Bronchus fibroblast of lung (primary cell): ENCODE measurements around the gene OR2D2. TPM values are rescaled to one million over a fixed set of nuclear protein-coding genes. Genes with fewer than 3 reads are reported as not detected.

Experiments
- total RNA-seq: library from RNA; depleted of rRNA; stranded (reverse); fragments of >200 nt; gene quantifications from 2 replicates; pipeline ENCODE4 v1.2.3, GENCODE V29; 2015

Gene OR2D2, protein sequence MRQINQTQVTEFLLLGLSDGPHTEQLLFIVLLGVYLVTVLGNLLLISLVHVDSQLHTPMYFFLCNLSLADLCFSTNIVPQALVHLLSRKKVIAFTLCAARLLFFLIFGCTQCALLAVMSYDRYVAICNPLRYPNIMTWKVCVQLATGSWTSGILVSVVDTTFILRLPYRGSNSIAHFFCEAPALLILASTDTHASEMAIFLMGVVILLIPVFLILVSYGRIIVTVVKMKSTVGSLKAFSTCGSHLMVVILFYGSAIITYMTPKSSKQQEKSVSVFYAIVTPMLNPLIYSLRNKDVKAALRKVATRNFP
- total RNA-seq: not detected in 2 replicates

DNA sequence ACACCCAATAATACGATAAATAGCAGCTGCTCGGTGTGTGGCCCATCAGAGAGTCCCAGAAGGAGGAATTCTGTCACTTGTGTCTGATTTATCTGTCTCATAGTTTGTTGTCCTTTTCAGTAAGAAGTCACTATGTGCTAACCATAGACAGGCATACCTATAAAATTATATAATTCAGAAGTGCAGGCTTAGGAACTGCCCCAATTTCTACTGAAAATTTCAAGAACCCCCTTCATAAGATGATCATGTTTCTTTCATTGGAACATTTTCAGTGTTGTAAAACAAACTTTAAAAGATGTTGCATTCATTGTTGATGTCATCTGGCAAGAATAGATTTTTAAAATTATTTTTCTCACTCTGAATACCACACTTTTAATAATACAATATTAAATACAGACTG, at the start of gene OR2D2:
Gene OR2D2 (minus strand): TSS at position 101 of the 400 bp plus-strand sequence. CDS start 0 bp downstream, at position 101.

GRCh38 chr11:6926208-6927029, 34.1 kb upstream of the OR2D2 start, which contains the start of gene ZNF215:
Gene ZNF215, plus strand, starts transcription at chr11:6926426. Its CDS starts 5,847 bp downstream, at chr11:6932273.

GRCh38 chr11:6920702-6921101, 28.4 kb upstream of the OR2D2 start, which contains the start of gene OR2D3:
Gene OR2D3, plus strand, starts transcription at chr11:6921002. Its CDS starts 0 bp downstream, at chr11:6921002.

GRCh38 chr11:6876325-6876724, 16.0 kb downstream of the OR2D2 start, which contains the start of gene OR10A4:
Gene OR10A4, plus strand, starts transcription at chr11:6876625. Its CDS starts 23 bp downstream, at chr11:6876648.

DNA sequence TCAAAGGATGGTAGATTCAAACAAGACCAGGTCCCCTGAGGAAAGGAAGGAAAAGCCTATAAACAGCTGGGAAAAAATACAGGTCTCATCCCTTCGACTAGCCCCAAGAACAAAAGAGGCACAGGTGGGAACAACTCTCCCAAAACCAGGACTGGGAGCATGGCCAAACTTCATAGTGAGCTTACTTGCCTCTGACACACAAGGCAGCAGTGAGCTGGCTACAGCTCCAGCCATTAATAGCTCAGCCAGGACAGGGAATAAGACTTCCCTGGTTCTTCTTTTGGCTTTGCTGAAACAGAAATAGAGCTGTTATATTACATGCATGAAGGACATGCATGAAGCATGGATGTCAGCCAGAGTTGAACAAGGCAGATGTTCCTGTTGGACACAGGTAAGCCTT, 29.3 kb downstream of the OR2D2 start, which contains the start of gene OR10A2:
Gene OR10A2 (plus strand): TSS at position 97 of the 400 bp plus-strand sequence. CDS start 6,698 bp downstream, outside the sequence.

DNA sequence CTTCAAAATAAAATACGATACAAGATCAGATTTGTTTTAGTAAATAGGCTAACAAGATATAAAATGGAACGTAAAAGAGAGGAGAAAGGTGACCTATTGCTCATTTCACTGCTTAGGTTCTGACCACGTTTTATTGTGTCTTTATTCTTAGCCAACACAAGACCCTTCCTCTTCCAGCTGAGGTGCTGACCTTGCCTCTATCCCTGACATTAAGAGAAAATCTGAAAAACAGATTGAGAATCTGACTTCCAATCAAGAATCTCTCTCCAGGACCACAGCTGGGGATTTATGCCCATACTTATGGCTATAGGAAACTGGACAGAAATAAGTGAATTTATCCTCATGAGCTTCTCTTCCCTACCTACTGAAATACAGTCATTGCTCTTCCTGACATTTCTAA, 46.9 kb downstream of the OR2D2 start, which contains the start of gene OR10A5:
Gene OR10A5 (plus strand): TSS at position 301 of the 400 bp plus-strand sequence. CDS start 0 bp downstream, at position 301.

Other genes starting within 250 kb of the OR2D2 start
- gene DCHS1, start 236.7 kb downstream of the OR2D2 start, total RNA-seq: 4.2 and 4.3 TPM in 2 replicates
- 87.6 and 94.3 TPM in 2 replicates for gene MRPL17, start 209.2 kb downstream of the OR2D2 start, total RNA-seq
- under 0.01 and 0.15 TPM in 2 replicates for gene OR2AG2, start 120.5 kb downstream of the OR2D2 start, total RNA-seq
- not detected in 2 replicates for gene OR2AG1, start 109.5 kb downstream of the OR2D2 start, total RNA-seq
- not detected in 2 replicates for gene OR6A2, start 92.8 kb downstream of the OR2D2 start, total RNA-seq
- not detected in 2 replicates for gene OR10A5, start 46.8 kb downstream of the OR2D2 start, total RNA-seq
- not detected in 2 replicates for gene OR10A2, start 29.4 kb downstream of the OR2D2 start, total RNA-seq
- not detected in 2 replicates for gene OR10A4, start 15.9 kb downstream of the OR2D2 start, total RNA-seq
- gene OR2D3, start 28.5 kb upstream of the OR2D2 start, total RNA-seq: not detected in 2 replicates
- gene ZNF215, start 33.9 kb upstream of the OR2D2 start, total RNA-seq: 2.1 and 3.2 TPM in 2 replicates
- gene ZNF214, start 127.8 kb upstream of the OR2D2 start, total RNA-seq: 0.89 and 1.8 TPM in 2 replicates
- gene NLRP14, start 128.0 kb upstream of the OR2D2 start, total RNA-seq: not detected in 2 replicates
- not detected in 2 replicates for gene RBMXL2, start 196.5 kb upstream of the OR2D2 start, total RNA-seq